ENCODE measurements around the gene POU6F2.
A peak's percentile ranks its signal among the peaks of the same experiment; 100 is the strongest.

The POU6F2 gene

GRCh38 chr7:39464350-39465054, 486.8 kb downstream of the POU6F2 start:
- no peak for DNase-seq

- peak; percentile 53 for DNase-seq
Observed at GRCh38 chr7:39465055-39465929, 487.6 kb downstream of the POU6F2 start.

GRCh38 chr7:39468261-39468660, 490.6 kb downstream of the POU6F2 start:
- no peak for DNase-seq

- no peak for DNase-seq
Observed at GRCh38 chr7:39468808-39469374, 491.2 kb downstream of the POU6F2 start.

- DNase-seq, result no peak
Observed at GRCh38 chr7:39480901-39481300, 503.2 kb downstream of the POU6F2 start.

GRCh38 chr7:39488467-39489393, 511.0 kb downstream of the POU6F2 start:
- no peak for DNase-seq

GRCh38 chr7:39490296-39490695, 512.6 kb downstream of the POU6F2 start:
- DNase-seq, result no peak

GRCh38 chr7:39493934-39494333, 516.2 kb downstream of the POU6F2 start:
- DNase-seq, result no peak

GRCh38 chr7:39501358-39501757, 523.6 kb downstream of the POU6F2 start:
- no peak for DNase-seq

- DNase-seq, result no peak
Observed at GRCh38 chr7:39504963-39505362, 527.3 kb downstream of the POU6F2 start.

- no peak for DNase-seq
Observed at GRCh38 chr7:39507866-39508551, 530.3 kb downstream of the POU6F2 start.

- no peak for DNase-seq
Observed at GRCh38 chr7:39509436-39509835, 531.7 kb downstream of the POU6F2 start.

- no peak for DNase-seq
Observed at GRCh38 chr7:39509912-39510311, 532.2 kb downstream of the POU6F2 start.

- no peak for DNase-seq
Observed at GRCh38 chr7:39510864-39511354, 533.2 kb downstream of the POU6F2 start.

GRCh38 chr7:39515534-39516228, 538.0 kb downstream of the POU6F2 start:
- DNase-seq, result no peak

GRCh38 chr7:39516498-39516897, 538.8 kb downstream of the POU6F2 start:
- peak; percentile 18 for DNase-seq

- DNase-seq, result no peak
Observed at GRCh38 chr7:39517240-39517639, 539.5 kb downstream of the POU6F2 start.
